Measurements from ENCODE around the gene CST1. TPM values are rescaled to one million over a fixed set of nuclear protein-coding genes. Genes with fewer than 3 reads are reported as not detected.
"Not testable (repeated sequence)": the region's sequence is repeated elsewhere in the genome, so short reads cannot be mapped to it uniquely, and the experiment has no call there.

Gene CST1, protein sequence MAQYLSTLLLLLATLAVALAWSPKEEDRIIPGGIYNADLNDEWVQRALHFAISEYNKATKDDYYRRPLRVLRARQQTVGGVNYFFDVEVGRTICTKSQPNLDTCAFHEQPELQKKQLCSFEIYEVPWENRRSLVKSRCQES
- not detected for total RNA-seq

DNA sequence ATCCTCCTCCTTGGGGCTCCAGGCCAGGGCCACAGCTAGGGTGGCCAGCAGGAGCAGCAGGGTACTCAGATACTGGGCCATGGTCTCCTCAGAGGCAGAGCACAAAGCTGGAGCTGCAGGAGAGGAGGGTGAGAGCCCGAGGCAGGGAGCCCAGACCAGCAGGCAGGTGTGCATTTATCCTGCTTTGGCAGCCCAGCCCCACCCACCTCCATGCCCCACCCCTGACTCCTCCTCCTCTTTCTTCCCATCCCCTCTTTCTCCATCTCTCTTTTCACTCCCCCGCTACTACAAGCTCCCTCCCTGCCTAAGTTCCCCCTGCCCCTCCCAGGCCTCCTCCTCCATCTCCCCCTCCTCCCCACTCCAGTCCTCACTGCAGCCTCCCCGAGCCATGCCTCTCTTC, at the start of gene CST1:
Gene CST1 (minus strand): TSS at position 150 of the 400 bp plus-strand sequence. CDS start 69 bp downstream, at position 81.
- not testable (repeated sequence) for H3K4me1 ChIP-seq (ENCODE audit: control insufficient read depth in 3 of 3, insufficient read depth in 3 of 3, low read length in 3 of 3); H3K9me3 ChIP-seq (ENCODE audit: control insufficient read depth in 3 of 3, low read length in 3 of 3); H3K36me3 ChIP-seq (ENCODE audit: control insufficient read depth in 3 of 3, insufficient read depth in 3 of 3, low read length in 3 of 3); H3K27ac ChIP-seq (ENCODE audit: low read depth, low read length); H3K9ac ChIP-seq (ENCODE audit: low read depth in 1 of 3, low read length in 3 of 3); H3K27me3 ChIP-seq (ENCODE audit: control insufficient read depth in 3 of 3, insufficient read depth in 3 of 3, low read length in 3 of 3); H3K4me3 ChIP-seq (ENCODE audit: low read length in 3 of 3)

DNA sequence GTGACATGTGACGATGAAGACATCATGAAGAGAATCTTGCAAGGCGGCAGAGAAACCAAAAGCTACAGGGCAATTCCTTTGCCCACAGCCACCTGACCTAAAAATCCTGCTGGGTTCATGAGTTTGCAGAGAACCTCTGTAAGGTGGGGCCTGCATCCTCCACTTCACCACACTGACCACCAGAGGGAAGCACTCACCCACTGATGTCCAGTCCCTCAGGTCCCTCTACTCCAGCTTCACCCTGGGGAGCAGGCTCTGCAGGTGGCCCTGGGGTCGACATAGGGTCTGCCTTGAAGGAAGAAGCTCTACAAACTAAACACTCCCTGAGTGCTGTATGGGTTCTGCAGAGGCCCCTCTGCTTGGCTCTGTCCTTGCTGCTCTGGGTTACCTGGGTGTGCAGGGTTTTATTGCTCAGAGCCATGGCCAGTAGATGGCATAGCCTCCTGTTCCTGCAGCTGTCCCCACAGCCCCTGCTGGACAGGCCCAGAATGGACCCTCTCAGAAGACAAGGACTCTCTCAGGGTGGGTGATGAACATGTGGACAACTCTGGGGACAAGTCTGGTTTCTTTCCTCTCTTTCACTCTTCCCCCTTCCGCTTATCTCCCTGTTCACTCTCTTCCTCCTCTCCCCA, 48.6 kb upstream of the CST1 start:
- not testable (repeated sequence) for H3K27ac ChIP-seq (ENCODE audit: low read depth, low read length); H3K9me3 ChIP-seq (ENCODE audit: control insufficient read depth in 3 of 3, low read length in 3 of 3)

GRCh38 chr20:23795526-23795925, 44.8 kb upstream of the CST1 start:
- Histone ChIP-seq H3K4me3 (ENCODE audit: low read length in 3 of 3) (no peak overlapping the region), H3K27ac (ENCODE audit: low read depth, low read length) (no peak overlapping the region), H3K9me3 (ENCODE audit: control insufficient read depth in 3 of 3, low read length in 3 of 3) (no peaks in the 10 kb centered on the region), H3K27me3 (ENCODE audit: control insufficient read depth in 3 of 3, insufficient read depth in 3 of 3, low read length in 3 of 3) (peaks cover 0 to 3% (median 0%) of the 10 kb centered on the region in 3 donors), H3K4me1 (ENCODE audit: control insufficient read depth in 3 of 3, insufficient read depth in 3 of 3, low read length in 3 of 3) (no peaks in the 10 kb centered on the region), H3K9ac (ENCODE audit: low read depth in 1 of 3, low read length in 3 of 3) (no peak overlapping the region), H3K36me3 (ENCODE audit: control insufficient read depth in 3 of 3, insufficient read depth in 3 of 3, low read length in 3 of 3) (no peaks in the 10 kb centered on the region)

More for the DNA sequence above, 48.6 kb upstream of the CST1 start:
- not testable (repeated sequence) for H3K36me3 ChIP-seq (ENCODE audit: control insufficient read depth in 3 of 3, insufficient read depth in 3 of 3, low read length in 3 of 3); H3K27me3 ChIP-seq (ENCODE audit: control insufficient read depth in 3 of 3, insufficient read depth in 3 of 3, low read length in 3 of 3); H3K4me3 ChIP-seq (ENCODE audit: low read length in 3 of 3); H3K4me1 ChIP-seq (ENCODE audit: control insufficient read depth in 3 of 3, insufficient read depth in 3 of 3, low read length in 3 of 3); H3K9ac ChIP-seq (ENCODE audit: low read depth in 1 of 3, low read length in 3 of 3)

DNA sequence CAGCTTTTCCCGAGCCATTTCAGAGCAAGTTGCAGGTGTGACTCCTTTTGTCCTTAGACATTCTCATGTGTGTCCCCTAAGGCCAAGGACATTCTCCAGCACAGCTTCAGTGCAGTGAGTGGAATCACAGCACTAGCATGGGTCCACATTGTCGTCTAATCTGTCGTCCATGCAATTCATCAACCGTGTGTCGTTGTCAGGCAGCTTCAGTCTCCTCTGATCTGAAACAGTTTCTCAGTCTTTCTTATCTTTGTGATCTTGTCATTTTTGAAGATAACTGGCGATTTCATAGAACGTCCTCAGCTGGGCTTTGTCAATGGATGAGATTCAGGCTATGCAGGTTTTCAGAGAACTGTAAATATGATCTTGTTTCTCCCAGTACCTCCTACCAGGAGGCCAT, 44.1 kb upstream of the CST1 start:
- peaks cover 0 to 3% (median 0%) of the 10 kb centered on the region in 3 donors for H3K27me3 ChIP-seq (ENCODE audit: control insufficient read depth in 3 of 3, insufficient read depth in 3 of 3, low read length in 3 of 3)
- no peak overlapping the region for H3K4me3 ChIP-seq (ENCODE audit: low read length in 3 of 3)
- H3K27ac ChIP-seq (ENCODE audit: low read depth, low read length): no peak overlapping the region
- no peaks in the 10 kb centered on the region for H3K4me1 ChIP-seq (ENCODE audit: control insufficient read depth in 3 of 3, insufficient read depth in 3 of 3, low read length in 3 of 3)
- no peak overlapping the region for H3K9ac ChIP-seq (ENCODE audit: low read depth in 1 of 3, low read length in 3 of 3)
- H3K36me3 ChIP-seq (ENCODE audit: control insufficient read depth in 3 of 3, insufficient read depth in 3 of 3, low read length in 3 of 3): no peaks in the 10 kb centered on the region
- no peaks in the 10 kb centered on the region for H3K9me3 ChIP-seq (ENCODE audit: control insufficient read depth in 3 of 3, low read length in 3 of 3)

DNA sequence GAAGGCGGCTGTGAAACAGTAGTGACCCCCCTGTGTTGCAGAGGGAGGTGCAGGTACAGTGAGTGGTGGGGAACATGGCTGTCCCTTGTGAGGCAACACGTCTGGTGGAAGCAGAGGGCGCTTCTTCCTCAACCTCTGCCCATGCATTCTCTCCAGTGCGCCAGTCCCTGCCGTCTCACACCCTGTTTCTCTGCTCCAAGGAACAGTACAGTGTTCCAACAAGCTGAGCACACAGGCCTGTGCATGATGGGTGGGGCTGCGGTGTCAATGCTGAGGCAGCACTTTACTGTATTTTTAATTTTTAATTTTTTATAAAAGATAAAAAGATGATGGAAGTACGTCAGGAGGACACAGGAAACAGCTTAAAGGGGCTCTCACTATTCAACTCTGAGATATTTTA, 43.3 kb upstream of the CST1 start:
- peaks cover 0 to 3% (median 0%) of the 10 kb centered on the region in 3 donors for H3K27me3 ChIP-seq (ENCODE audit: control insufficient read depth in 3 of 3, insufficient read depth in 3 of 3, low read length in 3 of 3)
- H3K36me3 ChIP-seq (ENCODE audit: control insufficient read depth in 3 of 3, insufficient read depth in 3 of 3, low read length in 3 of 3): no peaks in the 10 kb centered on the region
- no peaks in the 10 kb centered on the region for H3K9me3 ChIP-seq (ENCODE audit: control insufficient read depth in 3 of 3, low read length in 3 of 3)
- H3K9ac ChIP-seq (ENCODE audit: low read depth in 1 of 3, low read length in 3 of 3): no peak overlapping the region
- H3K4me1 ChIP-seq (ENCODE audit: control insufficient read depth in 3 of 3, insufficient read depth in 3 of 3, low read length in 3 of 3): no peaks in the 10 kb centered on the region
- H3K4me3 ChIP-seq (ENCODE audit: low read length in 3 of 3): no peak overlapping the region
- H3K27ac ChIP-seq (ENCODE audit: low read depth, low read length): no peak overlapping the region

- Histone ChIP-seq H3K4me1 (ENCODE audit: control insufficient read depth in 3 of 3, insufficient read depth in 3 of 3, low read length in 3 of 3) (no peaks in the 10 kb centered on the region), H3K27me3 (ENCODE audit: control insufficient read depth in 3 of 3, insufficient read depth in 3 of 3, low read length in 3 of 3) (no peaks in the 10 kb centered on the region), H3K27ac (ENCODE audit: low read depth, low read length) (no peak overlapping the region), H3K9ac (ENCODE audit: low read depth in 1 of 3, low read length in 3 of 3) (no peak overlapping the region), H3K36me3 (ENCODE audit: control insufficient read depth in 3 of 3, insufficient read depth in 3 of 3, low read length in 3 of 3) (no peaks in the 10 kb centered on the region), H3K4me3 (ENCODE audit: low read length in 3 of 3) (no peak overlapping the region), H3K9me3 (ENCODE audit: control insufficient read depth in 3 of 3, low read length in 3 of 3) (peaks cover 0 to 3% (median 3%) of the 10 kb centered on the region in 3 donors)
These were observed 32.7 kb upstream of the CST1 start for GRCh38 chr20:23783447-23783846.

DNA sequence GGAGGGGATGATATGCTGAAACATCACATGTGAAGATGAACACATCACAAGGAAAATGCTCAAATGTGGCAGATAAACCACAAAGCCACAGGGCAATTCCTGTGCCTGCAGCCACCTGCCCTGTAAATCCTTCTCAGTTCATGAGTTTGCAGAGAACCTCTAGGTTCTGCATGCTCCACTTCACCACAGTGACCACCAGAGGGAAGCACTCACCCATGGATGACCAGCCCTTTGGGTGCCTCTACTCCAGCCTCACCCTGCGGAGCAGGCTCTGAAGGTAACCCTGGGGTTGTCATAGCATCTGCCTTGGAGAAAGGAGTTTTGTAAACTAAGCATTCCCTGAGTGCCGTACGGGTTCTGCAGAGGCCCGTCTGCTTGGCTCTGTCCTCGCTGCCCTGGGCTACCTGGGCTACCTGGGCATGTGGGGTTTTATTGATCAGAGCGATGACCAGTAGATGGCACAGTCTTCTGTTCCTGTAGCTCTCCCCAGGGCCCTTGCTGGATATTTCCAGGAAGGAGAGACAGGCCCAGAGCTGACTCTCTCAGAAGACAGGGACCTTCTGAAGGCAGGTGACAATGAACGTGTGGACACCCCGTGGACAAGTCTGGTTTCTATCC, 31.7 kb upstream of the CST1 start:
- Histone ChIP-seq H3K9me3 (ENCODE audit: control insufficient read depth in 3 of 3, low read length in 3 of 3) (peaks cover 0 to 3% (median 2%) of the 10 kb centered on the region in 3 donors), H3K4me3 (ENCODE audit: low read length in 3 of 3) (no peak overlapping the region), H3K27ac (ENCODE audit: low read depth, low read length) (no peak overlapping the region), H3K36me3 (ENCODE audit: control insufficient read depth in 3 of 3, insufficient read depth in 3 of 3, low read length in 3 of 3) (no peaks in the 10 kb centered on the region), H3K9ac (ENCODE audit: low read depth in 1 of 3, low read length in 3 of 3) (no peak overlapping the region), H3K27me3 (ENCODE audit: control insufficient read depth in 3 of 3, insufficient read depth in 3 of 3, low read length in 3 of 3) (no peaks in the 10 kb centered on the region), H3K4me1 (ENCODE audit: control insufficient read depth in 3 of 3, insufficient read depth in 3 of 3, low read length in 3 of 3) (no peaks in the 10 kb centered on the region)

GRCh38 chr20:23778676-23779075, 27.9 kb upstream of the CST1 start:
- H3K4me3 ChIP-seq (ENCODE audit: low read length in 3 of 3); H3K9ac ChIP-seq (ENCODE audit: low read depth in 1 of 3, low read length in 3 of 3); H3K27me3 ChIP-seq (ENCODE audit: control insufficient read depth in 3 of 3, insufficient read depth in 3 of 3, low read length in 3 of 3); H3K9me3 ChIP-seq (ENCODE audit: control insufficient read depth in 3 of 3, low read length in 3 of 3); H3K36me3 ChIP-seq (ENCODE audit: control insufficient read depth in 3 of 3, insufficient read depth in 3 of 3, low read length in 3 of 3); H3K4me1 ChIP-seq (ENCODE audit: control insufficient read depth in 3 of 3, insufficient read depth in 3 of 3, low read length in 3 of 3); H3K27ac ChIP-seq (ENCODE audit: low read depth, low read length): not testable (repeated sequence)

- peaks cover 0 to 12% (median 7%) of the 10 kb centered on the region in 3 donors for H3K27me3 ChIP-seq (ENCODE audit: control insufficient read depth in 3 of 3, insufficient read depth in 3 of 3, low read length in 3 of 3)
- not testable (repeated sequence) for H3K27ac ChIP-seq (ENCODE audit: low read depth, low read length); H3K9me3 ChIP-seq (ENCODE audit: control insufficient read depth in 3 of 3, low read length in 3 of 3); H3K9ac ChIP-seq (ENCODE audit: low read depth in 1 of 3, low read length in 3 of 3); H3K4me1 ChIP-seq (ENCODE audit: control insufficient read depth in 3 of 3, insufficient read depth in 3 of 3, low read length in 3 of 3); H3K4me3 ChIP-seq (ENCODE audit: low read length in 3 of 3); H3K36me3 ChIP-seq (ENCODE audit: control insufficient read depth in 3 of 3, insufficient read depth in 3 of 3, low read length in 3 of 3)
These were observed 26.6 kb upstream of the CST1 start for GRCh38 chr20:23777380-23777779.

DNA sequence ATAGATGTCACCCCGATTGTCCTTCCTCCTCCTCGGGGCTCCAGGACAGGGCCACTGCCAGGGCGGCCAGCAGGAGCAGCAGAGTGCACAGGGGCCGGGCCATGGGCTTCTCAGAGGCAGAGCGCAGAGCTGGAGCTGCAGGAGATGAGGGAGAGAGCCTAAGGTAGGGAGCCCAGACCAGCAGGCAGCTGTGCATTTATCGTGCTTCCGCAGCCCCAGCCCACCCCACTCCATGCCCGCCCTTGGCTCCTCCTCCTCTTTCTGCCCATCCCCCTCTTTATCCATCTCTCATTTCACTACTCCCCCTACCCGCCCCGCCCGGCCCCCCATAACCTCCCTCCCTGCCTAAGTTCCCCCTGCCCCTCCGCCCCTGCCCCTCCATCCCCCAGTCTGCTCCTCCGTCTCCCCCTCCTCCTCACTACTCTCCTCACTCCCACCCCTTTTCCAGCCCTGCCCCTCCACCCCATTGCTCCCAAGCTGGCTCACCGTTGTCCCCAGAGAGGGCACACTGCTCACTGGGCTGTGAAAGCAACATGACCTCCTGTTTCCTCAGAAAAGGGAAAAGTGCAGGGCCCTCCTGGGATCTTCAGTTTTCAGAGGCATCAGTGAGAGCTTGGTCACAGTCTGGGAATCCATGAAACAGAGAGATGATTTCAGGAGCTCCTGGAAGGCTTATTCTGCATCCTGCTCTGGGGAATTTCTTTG, 25.5 kb upstream of the CST1 start:
- Histone ChIP-seq H3K36me3 (ENCODE audit: control insufficient read depth in 3 of 3, insufficient read depth in 3 of 3, low read length in 3 of 3) (no peaks in the 10 kb centered on the region), H3K27ac (ENCODE audit: low read depth, low read length) (no peak overlapping the region), H3K9me3 (ENCODE audit: control insufficient read depth in 3 of 3, low read length in 3 of 3) (no peaks in the 10 kb centered on the region)

More for the DNA sequence above, 25.5 kb upstream of the CST1 start:
- no peak overlapping the region for H3K4me3 ChIP-seq (ENCODE audit: low read length in 3 of 3)
- H3K9ac ChIP-seq (ENCODE audit: low read depth in 1 of 3, low read length in 3 of 3): no peak overlapping the region
- peaks cover 3 to 12% (median 7%) of the 10 kb centered on the region in 3 donors for H3K27me3 ChIP-seq (ENCODE audit: control insufficient read depth in 3 of 3, insufficient read depth in 3 of 3, low read length in 3 of 3)
- no peaks in the 10 kb centered on the region for H3K4me1 ChIP-seq (ENCODE audit: control insufficient read depth in 3 of 3, insufficient read depth in 3 of 3, low read length in 3 of 3)

All from skeletal muscle tissue (tissue), 4 donors.